NB4 (cell line): ENCODE measurements around the gene RASAL2.

Experiments
- MYC ChIP-seq: IDR thresholded peaks from 2 replicates; pipeline ENCODE4 v1.6.1; 2011; ENCODE audit warnings: low read depth, low read length
- POLR2A ChIP-seq: IDR thresholded peaks from 2 replicates; pipeline ENCODE4 v1.6.1; 2011; ENCODE audit warnings: mild to moderate bottlenecking; ENCODE audit not compliant: insufficient read length; ENCODE audit errors: extremely low read depth
- TF ChIP-seq, protein P1 (sequence below): IDR thresholded peaks from one replicate; pipeline ENCODE4 v1.5.1; 2012; ENCODE audit warnings: low read depth, low read length
- TF ChIP-seq, protein P2 (sequence below): IDR thresholded peaks from 2 replicates; pipeline ENCODE4 v1.6.1; 2011; ENCODE audit warnings: low read depth, low read length

DNA sequence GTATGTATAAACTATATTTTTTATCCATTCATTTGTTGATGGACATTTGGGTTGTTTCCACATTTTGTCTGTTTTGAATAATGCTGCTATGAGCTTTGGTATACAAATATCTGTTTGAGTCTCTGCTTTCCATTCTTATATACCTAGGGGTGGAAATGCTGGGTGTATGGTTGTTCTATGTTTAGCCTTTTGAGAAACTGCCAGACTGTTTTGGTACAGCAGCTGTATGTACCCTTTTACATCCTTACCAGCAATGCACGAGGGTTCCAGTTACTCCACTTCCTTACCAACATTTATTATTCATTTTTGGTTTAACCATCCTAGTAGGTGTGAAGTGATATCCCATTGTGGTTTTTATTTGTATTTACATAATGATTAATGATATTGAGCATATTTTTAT, 13.9 kb downstream of the RASAL2 start:
- TF ChIP-seq MYC (no peak), POLR2A (no peak)
- TF ChIP-seq, protein P1, sequence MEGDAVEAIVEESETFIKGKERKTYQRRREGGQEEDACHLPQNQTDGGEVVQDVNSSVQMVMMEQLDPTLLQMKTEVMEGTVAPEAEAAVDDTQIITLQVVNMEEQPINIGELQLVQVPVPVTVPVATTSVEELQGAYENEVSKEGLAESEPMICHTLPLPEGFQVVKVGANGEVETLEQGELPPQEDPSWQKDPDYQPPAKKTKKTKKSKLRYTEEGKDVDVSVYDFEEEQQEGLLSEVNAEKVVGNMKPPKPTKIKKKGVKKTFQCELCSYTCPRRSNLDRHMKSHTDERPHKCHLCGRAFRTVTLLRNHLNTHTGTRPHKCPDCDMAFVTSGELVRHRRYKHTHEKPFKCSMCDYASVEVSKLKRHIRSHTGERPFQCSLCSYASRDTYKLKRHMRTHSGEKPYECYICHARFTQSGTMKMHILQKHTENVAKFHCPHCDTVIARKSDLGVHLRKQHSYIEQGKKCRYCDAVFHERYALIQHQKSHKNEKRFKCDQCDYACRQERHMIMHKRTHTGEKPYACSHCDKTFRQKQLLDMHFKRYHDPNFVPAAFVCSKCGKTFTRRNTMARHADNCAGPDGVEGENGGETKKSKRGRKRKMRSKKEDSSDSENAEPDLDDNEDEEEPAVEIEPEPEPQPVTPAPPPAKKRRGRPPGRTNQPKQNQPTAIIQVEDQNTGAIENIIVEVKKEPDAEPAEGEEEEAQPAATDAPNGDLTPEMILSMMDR = no peak
- TF ChIP-seq, protein P2, sequence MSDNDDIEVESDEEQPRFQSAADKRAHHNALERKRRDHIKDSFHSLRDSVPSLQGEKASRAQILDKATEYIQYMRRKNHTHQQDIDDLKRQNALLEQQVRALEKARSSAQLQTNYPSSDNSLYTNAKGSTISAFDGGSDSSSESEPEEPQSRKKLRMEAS = no peak
